HTR-8/SVneo (cell line): ENCODE measurements around the gene GOLGA8O.
A peak's percentile ranks its signal among the peaks of the same experiment; 100 is the strongest.
"Not testable (repeated sequence)": the region's sequence is repeated elsewhere in the genome, so short reads cannot be mapped to it uniquely, and the experiment has no call there.

Source experiments
- DNase-seq: peaks from one replicate; pipeline ENCODE4 v3.0.0; 2011; ENCODE audit warnings: low spot score, mixed read lengths; ENCODE audit not compliant: insufficient read length
- FAIRE-seq: peaks from 2 replicates; lab custom pipeline; 2011; peaks lifted over from hg19 to GRCh38; lab: Jason Lieb, UNC

The GOLGA8O gene, protein sequence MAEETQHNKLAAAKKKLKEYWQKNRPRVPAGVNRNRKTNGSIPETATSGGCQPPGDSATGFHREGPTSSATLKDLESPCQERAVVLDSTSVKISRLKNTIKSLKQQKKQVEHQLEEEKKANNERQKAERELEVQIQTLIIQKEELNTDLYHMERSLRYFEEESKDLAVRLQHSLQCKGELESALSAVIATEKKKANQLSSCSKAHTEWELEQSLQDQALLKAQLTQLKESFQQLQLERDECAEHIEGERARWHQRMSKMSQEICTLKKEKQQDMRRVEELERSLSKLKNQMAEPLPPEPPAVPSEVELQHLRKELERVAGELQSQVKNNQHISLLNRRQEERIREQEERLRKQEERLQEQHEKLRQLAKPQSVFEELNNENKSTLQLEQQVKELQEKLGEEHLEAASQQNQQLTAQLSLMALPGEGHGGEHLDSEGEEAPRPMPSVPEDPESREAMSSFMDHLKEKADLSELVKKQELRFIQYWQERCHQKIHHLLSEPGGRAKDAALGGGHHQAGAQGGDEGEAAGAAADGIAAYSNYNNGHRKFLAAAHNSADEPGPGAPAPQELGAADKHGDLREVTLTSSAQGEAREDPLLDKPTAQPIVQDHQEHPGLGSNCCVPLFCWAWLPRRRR

GRCh38 chr15:32455534-32455933 is at the start of gene GOLGA8O:
Gene GOLGA8O (minus strand): TSS chr15:32455634. CDS start chr15:32455536, 98 bp downstream.
- DNase-seq, FAIRE-seq: not testable (repeated sequence)

DNA sequence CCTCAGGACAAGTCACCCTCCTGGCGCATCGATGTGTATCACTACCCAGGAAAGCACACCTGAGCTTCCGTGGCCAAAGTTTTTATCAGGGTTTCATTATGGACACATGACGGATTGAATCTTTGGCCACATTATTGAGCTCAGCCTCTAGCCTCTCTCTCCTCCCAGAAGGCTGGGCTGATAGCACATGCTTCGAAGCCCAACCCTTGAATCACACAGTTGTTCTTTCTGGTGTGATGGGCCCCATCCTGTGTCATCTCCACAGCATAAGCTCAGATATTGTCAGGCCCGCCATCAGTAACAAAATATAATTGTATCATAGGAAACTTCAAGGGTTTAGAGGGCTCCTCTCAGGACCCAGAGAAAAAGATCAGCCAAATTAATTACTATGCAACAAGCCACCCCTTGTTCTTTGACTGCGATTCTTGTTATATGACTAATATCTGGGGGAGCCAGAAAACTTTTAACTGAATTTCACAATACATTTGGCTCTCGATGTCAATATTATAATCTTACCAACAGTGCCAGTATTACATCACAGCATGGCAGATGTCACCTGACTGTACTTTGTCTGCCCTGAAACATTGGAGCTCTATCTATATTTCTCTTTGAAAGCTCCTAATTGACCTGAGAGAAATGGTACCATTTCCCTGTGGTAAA is 48.8 kb upstream of the GOLGA8O start:
- not testable (repeated sequence) for FAIRE-seq, DNase-seq

GRCh38 chr15:32502946-32503345 is 47.5 kb upstream of the GOLGA8O start:
- FAIRE-seq: peak; percentile 16
- not testable (repeated sequence) for DNase-seq

DNA sequence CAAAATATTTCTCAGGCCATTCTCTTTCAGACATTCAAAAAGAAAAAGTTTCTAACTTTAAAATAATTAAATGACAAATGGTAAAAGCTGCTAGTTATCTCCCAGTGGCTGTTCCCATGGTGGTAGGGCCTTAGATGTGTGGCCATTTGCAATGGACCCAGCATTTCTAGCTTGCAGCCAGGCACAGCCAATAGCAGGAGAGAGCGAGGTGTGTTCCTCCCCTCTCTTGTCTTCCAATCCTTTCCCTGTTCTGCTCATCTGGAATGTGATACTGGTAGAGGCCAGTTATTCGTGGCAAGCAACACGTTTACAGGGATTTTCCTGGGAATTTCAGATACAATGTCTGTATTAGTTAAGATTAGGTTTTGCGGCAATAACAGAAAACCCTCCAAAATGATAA is 37.3 kb upstream of the GOLGA8O start:
- not testable (repeated sequence) for FAIRE-seq, DNase-seq

- not testable (repeated sequence) for FAIRE-seq
Measured at GRCh38 chr15:32486474-32486873, 31.0 kb upstream of the GOLGA8O start.

DNA sequence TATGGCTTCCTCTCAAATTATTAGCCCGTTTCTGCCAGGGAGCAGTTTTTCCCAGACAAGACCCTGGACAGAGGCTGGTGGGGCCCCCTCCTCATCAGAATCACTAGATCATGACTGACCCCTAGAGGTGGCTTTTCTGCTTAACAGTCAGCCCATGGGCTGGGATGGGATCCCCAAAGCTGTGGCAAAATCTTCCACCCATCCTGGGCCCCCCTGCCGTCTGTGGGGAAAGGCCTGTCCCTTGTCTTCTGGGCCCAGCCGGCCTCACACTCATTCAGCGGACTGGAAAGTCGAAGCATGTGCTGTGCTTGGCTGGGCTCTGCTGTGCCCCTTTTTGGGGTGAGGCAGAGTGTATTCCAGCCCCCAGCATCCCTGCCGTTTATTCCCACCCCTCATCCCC is 27.9 kb upstream of the GOLGA8O start:
- DNase-seq: not testable (repeated sequence)

More at GRCh38 chr15:32486474-32486873, 31.0 kb upstream of the GOLGA8O start:
- not testable (repeated sequence) for DNase-seq

DNA sequence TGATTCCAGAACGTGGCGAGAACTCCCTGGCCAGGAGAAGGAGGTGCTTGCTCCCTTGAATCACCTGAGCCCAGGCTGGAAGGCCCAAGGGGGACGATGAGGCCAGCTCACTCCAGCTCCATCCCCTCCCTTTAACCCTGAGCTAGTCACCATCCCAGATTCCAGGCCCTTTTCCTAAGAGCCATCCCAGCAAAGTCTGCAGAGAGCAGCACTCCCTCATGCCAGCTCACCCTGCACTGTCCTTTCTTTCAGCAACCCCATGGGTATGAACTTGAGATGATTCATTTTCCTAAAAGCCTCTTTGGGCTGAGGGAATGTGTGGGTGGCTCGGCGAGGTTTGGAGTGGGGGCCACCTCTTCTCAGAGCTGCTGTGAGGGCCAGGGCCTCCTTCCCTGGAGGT is 26.2 kb upstream of the GOLGA8O start:
- FAIRE-seq: peak; percentile 16

More for the DNA sequence above, 27.9 kb upstream of the GOLGA8O start:
- FAIRE-seq: not testable (repeated sequence)

GRCh38 chr15:32468076-32468475 is 12.6 kb upstream of the GOLGA8O start:
- not testable (repeated sequence) for FAIRE-seq, DNase-seq

More for the DNA sequence above, 26.2 kb upstream of the GOLGA8O start:
- DNase-seq: not testable (repeated sequence)

GRCh38 chr15:32440445-32440977 is 14.9 kb downstream of the GOLGA8O start:
- DNase-seq, FAIRE-seq: not testable (repeated sequence)

- not testable (repeated sequence) for DNase-seq, FAIRE-seq
Measured at GRCh38 chr15:32434102-32434963, 21.1 kb downstream of the GOLGA8O start.

DNA sequence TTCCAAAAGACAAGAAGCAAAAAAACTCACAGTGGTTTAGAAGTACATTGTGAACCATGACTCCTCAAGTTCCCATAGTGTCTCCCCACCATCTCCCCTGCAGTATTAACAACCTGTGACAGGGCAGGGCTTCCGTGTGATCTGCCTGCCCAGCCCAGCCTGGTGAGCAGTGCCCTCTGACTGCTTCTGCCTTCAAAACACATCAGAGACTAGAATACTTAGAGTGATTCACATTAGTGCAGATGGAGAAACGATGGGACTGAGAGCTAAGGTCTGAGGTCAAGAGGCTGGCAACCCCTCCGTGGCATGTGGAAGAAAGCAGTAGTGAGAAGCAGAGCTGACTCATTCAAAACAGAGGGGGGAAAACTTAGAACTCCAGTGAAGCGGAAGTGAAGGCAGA is 27.8 kb downstream of the GOLGA8O start:
- DNase-seq, FAIRE-seq: not testable (repeated sequence)

DNA sequence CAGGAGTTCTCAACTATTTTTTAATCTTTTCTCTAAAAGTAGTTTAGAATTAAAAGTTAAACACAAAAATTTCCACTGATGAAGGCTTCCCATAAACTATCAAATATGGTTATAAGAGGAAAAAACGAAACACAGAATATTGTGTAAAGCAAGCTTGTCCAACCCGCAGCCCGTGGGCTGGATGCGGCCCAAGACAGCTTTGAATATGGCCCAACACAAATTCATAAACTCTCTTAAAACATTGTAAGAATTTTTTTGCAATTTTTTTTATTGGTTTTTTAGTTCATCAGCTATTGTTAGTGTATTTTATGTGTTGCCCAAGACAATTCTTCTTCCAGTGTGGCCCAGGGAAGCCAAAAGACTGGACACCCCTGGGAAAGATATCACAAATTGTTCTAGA is 28.9 kb downstream of the GOLGA8O start:
- FAIRE-seq, DNase-seq: not testable (repeated sequence)

DNA sequence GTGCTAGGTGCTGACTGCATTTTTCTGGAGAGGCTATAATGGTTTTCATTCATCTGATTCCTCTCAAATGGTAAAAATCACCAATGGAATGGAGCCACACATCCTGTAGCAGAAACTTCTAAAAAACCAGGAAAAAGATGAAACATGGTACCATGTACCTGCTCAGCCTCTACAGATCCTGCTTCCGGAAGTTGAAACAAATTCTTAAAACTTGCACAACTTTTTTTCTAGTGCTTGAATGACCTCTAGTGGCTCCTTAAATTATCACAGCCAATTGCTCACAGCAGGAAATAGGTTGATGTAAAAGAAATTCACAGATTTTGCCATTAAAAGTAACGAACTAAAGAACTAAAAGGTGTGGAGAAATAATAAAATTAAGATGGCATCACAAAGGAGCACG is 47.5 kb downstream of the GOLGA8O start:
- not testable (repeated sequence) for DNase-seq, FAIRE-seq

GRCh38 chr15:32403192-32403591 is 52.2 kb downstream of the GOLGA8O start, which contains the start of gene GOLGA8K:
Gene GOLGA8K (minus strand): TSS chr15:32403292. CDS start chr15:32403194, 98 bp downstream.
- not testable (repeated sequence) for FAIRE-seq, DNase-seq

DNA sequence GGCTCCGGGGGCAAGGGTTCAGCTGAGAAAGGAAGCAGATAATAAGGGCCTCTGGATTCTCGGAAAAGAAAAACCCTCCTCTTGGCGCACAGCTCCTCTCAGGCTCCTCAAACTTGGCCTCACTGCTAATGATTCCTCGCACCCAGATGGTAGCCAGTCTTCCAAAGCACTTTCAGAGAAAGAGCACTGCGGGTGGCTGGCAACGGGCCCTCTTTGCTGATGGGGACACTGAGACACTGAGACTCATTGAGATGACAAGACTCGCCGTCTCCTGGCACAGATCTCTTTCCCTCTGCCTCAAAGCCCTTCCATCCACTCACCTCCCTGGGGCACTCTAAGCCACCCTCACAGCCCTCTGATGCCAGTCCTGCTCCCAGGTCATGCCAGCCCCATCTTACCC is 58.9 kb downstream of the GOLGA8O start:
- not testable (repeated sequence) for FAIRE-seq, DNase-seq
